ENCODE data around the gene APOBEC3B.
"Not testable (repeated sequence)": the region's sequence is repeated elsewhere in the genome, so short reads cannot be mapped to it uniquely, and the experiment has no call there.

The APOBEC3B gene

GRCh38 chr22:39012533-39013511 is 30.7 kb downstream of the APOBEC3B start:
- no peak overlapping the region for H2AFZ ChIP-seq (ENCODE audit: low read length)
- no peak overlapping the region for H3K27ac ChIP-seq (ENCODE audit: low read depth, low read length, poor library complexity, severe bottlenecking)
- H4K20me1 ChIP-seq (ENCODE audit: insufficient read depth, low read length): no peaks in the 10 kb centered on the region

GRCh38 chr22:39013561-39013941 is 31.4 kb downstream of the APOBEC3B start:
- not testable (repeated sequence) for H3K4me1 ChIP-seq (ENCODE audit: insufficient read depth, low read length, severe bottlenecking); H3K9me2 ChIP-seq (ENCODE audit: low read depth, low read length); H3K4me3 ChIP-seq (ENCODE audit: low read depth, low read length, poor library complexity, severe bottlenecking); H4K20me1 ChIP-seq (ENCODE audit: insufficient read depth, low read length); H3K79me2 ChIP-seq (ENCODE audit: insufficient read depth, low read length); H3K27me3 ChIP-seq (ENCODE audit: insufficient read depth, low read length); H3K36me3 ChIP-seq (ENCODE audit: insufficient read depth, low read length); H3K9me3 ChIP-seq (ENCODE audit: low read length); H2AFZ ChIP-seq (ENCODE audit: low read length); H3K27ac ChIP-seq (ENCODE audit: low read depth, low read length, poor library complexity, severe bottlenecking); H3F3A ChIP-seq (ENCODE audit: insufficient read depth, low read length); H3K4me2 ChIP-seq (ENCODE audit: low read length); H3K9ac ChIP-seq (ENCODE audit: low read length)

More at GRCh38 chr22:39012533-39013511, 30.7 kb downstream of the APOBEC3B start:
- no peaks in the 10 kb centered on the region for H3K36me3 ChIP-seq (ENCODE audit: insufficient read depth, low read length)
- H3F3A ChIP-seq (ENCODE audit: insufficient read depth, low read length): no peaks in the 10 kb centered on the region
- H3K4me1 ChIP-seq (ENCODE audit: insufficient read depth, low read length, severe bottlenecking): no peaks in the 10 kb centered on the region
- no peak overlapping the region for H3K9ac ChIP-seq (ENCODE audit: low read length)
- no peak overlapping the region for H3K4me2 ChIP-seq (ENCODE audit: low read length)
- H3K79me2 ChIP-seq (ENCODE audit: insufficient read depth, low read length): no peaks in the 10 kb centered on the region
- H3K4me3 ChIP-seq (ENCODE audit: low read depth, low read length, poor library complexity, severe bottlenecking): no peak overlapping the region
- H3K9me2 ChIP-seq (ENCODE audit: low read depth, low read length): no peaks in the 10 kb centered on the region
- no peaks in the 10 kb centered on the region for H3K9me3 ChIP-seq (ENCODE audit: low read length)
- H3K27me3 ChIP-seq (ENCODE audit: insufficient read depth, low read length): no peaks in the 10 kb centered on the region
- TF ChIP-seq EZH2 (IDR thresholded peaks at IDR 0.05; ENCODE audit: borderline replicate concordance, low read length): no peak
- TF ChIP-seq CTCF (IDR thresholded peaks at IDR 0.05; ENCODE audit: low read length): no peak

GRCh38 chr22:39013942-39014722 is 32.0 kb downstream of the APOBEC3B start, which contains the start of gene APOBEC3C:
Gene APOBEC3C, plus strand, starts transcription at chr22:39014257. Its CDS starts 106 bp downstream, at chr22:39014363.
- Histone ChIP-seq H3K27ac (ENCODE audit: low read depth, low read length, poor library complexity, severe bottlenecking) (no peak within 1 kb of the TSS), H3K27me3 (ENCODE audit: insufficient read depth, low read length) (no peaks in the 10 kb centered on the region), H2AFZ (ENCODE audit: low read length) (no peak within 1 kb of the TSS), H3K4me1 (ENCODE audit: insufficient read depth, low read length, severe bottlenecking) (no peaks in the 10 kb centered on the region), H3K9me3 (ENCODE audit: low read length) (no peaks in the 10 kb centered on the region), H3K36me3 (ENCODE audit: insufficient read depth, low read length) (no peaks in the 10 kb centered on the region), H4K20me1 (ENCODE audit: insufficient read depth, low read length) (no peaks in the 10 kb centered on the region), H3K9me2 (ENCODE audit: low read depth, low read length) (no peaks in the 10 kb centered on the region), H3K9ac (ENCODE audit: low read length) (no peak within 1 kb of the TSS), H3F3A (ENCODE audit: insufficient read depth, low read length) (no peaks in the 10 kb centered on the region), H3K79me2 (ENCODE audit: insufficient read depth, low read length) (no peaks in the 10 kb centered on the region), H3K4me3 (ENCODE audit: low read depth, low read length, poor library complexity, severe bottlenecking) (no peak within 1 kb of the TSS), H3K4me2 (ENCODE audit: low read length) (no peak within 1 kb of the TSS)
- TF ChIP-seq CTCF (IDR thresholded peaks at IDR 0.05; ENCODE audit: low read length) (no peak), EZH2 (IDR thresholded peaks at IDR 0.05; ENCODE audit: borderline replicate concordance, low read length) (no peak)

GRCh38 chr22:39014723-39015121 is 32.6 kb downstream of the APOBEC3B start:
- not testable (repeated sequence) for H3K27ac ChIP-seq (ENCODE audit: low read depth, low read length, poor library complexity, severe bottlenecking); H3K4me1 ChIP-seq (ENCODE audit: insufficient read depth, low read length, severe bottlenecking)

More at GRCh38 chr22:39014723-39015121, 32.6 kb downstream of the APOBEC3B start:
- not testable (repeated sequence) for H3K9me2 ChIP-seq (ENCODE audit: low read depth, low read length); H3K4me3 ChIP-seq (ENCODE audit: low read depth, low read length, poor library complexity, severe bottlenecking); H3K4me2 ChIP-seq (ENCODE audit: low read length); H3F3A ChIP-seq (ENCODE audit: insufficient read depth, low read length); H3K36me3 ChIP-seq (ENCODE audit: insufficient read depth, low read length); H2AFZ ChIP-seq (ENCODE audit: low read length); H3K9ac ChIP-seq (ENCODE audit: low read length); H3K9me3 ChIP-seq (ENCODE audit: low read length); H3K27me3 ChIP-seq (ENCODE audit: insufficient read depth, low read length); H3K79me2 ChIP-seq (ENCODE audit: insufficient read depth, low read length); H4K20me1 ChIP-seq (ENCODE audit: insufficient read depth, low read length)

All from OCI-LY1 (cell line).